Mesenteric fat pad (tissue), 1 donor: Measurements from ENCODE around the gene FAN1. TPM values are rescaled to one million over a fixed set of nuclear protein-coding genes. Genes with fewer than 3 reads are reported as not detected.

Source experiments
- DNase-seq: peaks from one replicate; pipeline ENCODE4 v3.0.0-alpha.2; 2020; ENCODE audit warnings: low spot score
- total RNA-seq: library from RNA; stranded (reverse); fragmentation: NEBNext Ultra II Directional; extraction: Animal tissue kit (Norgen Biotek cat#: 25700); gene quantifications from one replicate; pipeline ENCODE4 v1.2.1, GENCODE V29; 2021
- donor health status: DM: yes; HTN: yes; CAD: no.

The FAN1 gene
- total RNA-seq, 1 donor from 2014 or later: 6.3 TPM

DNA sequence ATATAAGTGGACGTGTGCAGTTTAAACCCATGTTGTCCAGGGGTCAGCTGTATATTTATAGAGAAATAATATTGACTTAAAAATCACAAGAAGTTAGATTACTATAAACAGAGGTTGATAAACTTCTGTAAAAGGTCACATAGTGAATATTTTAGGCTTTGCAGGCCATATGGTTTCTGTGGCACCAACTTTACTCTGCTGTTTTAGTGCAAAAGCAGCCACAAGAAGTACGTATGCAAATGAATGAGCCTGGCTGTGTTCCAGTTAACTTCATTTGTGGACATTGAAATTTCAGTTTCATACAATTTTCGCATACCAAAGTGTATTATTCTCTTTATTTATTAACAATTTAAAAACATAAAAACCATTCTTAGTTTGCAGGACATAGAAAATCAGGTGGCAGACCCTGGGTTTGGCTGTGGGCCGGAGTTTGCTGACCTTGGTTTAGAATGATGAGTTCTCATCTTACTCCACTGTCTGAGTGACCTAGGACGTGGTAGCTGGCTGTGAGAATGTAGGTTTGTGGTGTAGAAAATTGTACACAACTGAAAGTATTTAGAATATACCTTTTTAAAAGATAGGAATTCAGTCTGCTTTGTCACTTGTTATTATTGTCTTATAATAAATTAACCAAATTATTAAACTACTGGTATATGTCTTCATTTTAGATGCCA, 16.3 kb downstream of the FAN1 start:
- DNase-seq: no peak

DNA sequence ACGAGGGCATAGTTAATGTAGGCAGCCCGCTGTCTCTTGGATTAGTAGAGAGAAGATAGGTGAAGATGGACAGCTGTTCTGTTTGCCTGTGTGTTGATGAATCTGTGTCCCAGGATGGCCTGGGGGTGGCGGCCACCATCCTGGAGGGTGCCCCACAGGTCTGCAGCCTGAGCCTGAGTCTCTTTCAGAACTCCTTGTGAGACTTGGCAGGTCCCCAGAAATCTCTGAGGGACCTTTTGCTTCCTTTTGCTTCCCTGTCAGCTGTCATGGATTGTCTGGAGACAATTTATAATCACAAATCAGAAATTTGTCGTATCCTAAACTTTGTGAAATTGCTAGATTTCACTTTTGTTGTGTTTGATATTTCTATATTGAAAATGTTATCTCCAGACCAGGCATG, 17.4 kb downstream of the FAN1 start:
- no peak for DNase-seq

DNA sequence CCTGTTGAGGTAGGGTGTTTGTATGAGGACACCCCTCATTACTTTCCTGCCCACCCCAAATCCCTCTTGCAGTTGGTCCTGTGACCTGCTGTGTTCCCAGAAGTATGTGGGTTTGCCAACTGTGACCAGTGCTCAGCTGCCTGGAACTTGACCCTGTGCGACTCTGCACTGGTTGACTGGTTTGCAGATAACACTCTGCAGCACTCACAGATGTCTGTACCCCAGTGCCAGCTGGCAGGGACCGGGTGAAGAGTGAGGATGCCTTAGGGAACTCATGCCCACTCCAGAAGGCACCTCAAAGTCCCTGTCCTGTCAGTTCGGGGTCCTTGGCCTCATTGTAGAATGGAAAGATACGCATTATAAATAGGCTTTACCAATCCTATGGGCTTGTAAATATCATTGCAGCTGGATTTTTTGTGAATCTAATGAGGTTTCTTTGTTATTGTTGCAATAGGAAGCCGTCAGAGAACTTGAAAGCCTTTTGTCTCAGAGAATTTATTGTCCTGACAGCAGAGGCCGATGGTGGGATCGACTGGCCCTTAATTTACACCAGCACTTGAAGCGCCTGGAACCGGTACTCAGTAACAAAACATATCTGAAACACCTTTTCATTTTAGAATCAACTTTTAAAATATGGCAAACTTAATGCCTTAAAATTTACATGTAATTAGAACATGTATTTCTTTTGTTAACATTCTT, 18.2 kb downstream of the FAN1 start:
- DNase-seq: no peak

DNA sequence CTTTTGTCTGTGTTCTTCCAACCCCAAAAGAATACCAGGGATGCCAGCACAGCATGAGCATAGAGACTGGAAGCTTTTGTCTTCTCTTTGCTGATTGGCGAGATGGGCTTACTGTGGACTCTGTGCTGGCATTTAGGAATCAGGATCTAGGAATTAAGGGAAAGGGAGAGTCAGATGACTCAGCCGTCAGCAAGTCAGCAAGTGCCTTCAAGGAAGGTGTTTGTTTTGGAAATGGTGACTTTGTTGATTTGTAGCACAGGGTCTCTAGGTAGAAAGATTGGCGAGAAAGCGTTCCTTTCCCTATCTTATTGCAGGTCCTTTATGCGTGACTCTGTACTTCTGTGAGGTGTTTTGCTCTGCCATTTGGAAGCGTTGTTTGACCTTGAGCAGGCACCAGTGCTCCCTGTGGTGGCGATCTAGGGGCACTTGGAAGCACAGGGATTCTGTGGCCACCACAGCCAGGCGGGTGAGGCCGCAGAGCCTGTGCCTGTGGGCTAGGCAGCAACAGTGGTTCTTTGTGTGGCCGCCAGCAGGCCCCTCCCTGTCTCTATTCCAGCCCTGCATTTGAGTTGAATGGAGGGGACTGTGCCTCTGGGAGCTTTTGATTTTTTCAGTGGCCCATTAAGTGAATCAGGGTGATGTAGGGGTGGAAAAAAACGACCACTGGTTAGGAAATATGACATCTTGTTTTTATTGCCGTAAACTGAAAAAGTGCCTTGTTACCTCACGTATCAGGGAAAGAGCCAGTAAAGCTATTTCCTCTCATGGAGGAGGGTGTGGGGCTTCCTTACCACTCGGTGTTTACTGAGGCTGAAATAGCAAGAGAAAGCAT, 19.0 kb downstream of the FAN1 start:
- no peak for DNase-seq

DNA sequence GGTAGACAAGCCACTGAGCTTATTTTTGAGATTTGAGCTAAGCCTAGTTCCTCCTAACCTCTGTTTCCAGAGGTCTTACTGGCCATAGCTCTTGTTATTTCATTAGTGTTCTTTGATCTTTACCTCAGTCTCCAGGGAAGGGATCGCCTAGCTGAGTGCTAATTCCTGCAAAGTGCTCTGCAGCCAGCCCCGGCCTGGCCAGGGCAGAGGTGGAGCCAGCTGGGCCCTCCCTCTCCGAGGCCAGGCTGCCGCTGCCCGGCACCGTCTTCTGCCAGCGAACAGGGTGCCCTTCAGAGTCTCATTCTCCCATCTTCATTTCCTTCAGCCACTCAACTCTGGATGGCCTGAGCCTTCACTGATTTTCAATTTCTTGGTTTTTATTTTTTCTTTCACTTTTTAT, 19.7 kb downstream of the FAN1 start:
- no peak for DNase-seq

DNA sequence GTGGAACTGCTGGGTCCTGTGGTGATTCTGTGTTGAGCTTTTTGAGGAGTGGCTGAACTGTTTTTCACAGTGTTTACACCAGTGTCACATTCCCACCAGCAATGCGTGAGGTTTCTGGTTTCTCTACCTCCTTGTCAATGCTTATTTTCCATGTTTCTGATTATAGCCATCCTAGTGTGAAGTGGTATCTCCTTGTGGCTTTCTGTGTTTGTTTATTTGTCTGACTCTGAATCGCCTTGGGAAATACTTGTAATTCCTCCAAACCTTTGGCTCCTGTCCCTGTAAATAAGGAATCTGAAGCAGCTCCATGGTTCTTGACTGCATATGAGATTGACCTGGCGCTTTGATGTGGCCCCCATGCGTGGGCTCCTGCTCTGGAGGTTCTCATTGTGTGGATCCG, 20.6 kb downstream of the FAN1 start:
- no peak for DNase-seq

DNA sequence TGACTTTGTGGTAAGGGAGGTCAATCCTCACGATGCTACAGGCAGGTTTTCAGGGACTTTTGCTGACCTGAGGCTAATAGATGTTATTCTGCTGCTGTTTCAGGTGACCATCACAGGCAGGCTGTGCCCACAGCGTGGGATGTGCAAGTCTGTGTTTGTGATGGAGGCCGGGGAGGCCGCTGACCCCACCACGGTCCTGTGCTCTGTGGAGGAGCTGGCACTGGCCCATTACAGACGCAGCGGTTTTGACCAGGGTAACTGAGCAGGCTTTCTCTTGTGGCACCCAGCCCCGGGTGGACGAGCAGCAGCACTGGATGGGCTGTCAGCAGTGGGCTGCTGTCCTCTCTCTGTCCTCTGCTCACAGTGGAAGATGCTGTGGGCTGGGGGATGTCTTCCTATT, 22.0 kb downstream of the FAN1 start:
- DNase-seq: no peak

DNA sequence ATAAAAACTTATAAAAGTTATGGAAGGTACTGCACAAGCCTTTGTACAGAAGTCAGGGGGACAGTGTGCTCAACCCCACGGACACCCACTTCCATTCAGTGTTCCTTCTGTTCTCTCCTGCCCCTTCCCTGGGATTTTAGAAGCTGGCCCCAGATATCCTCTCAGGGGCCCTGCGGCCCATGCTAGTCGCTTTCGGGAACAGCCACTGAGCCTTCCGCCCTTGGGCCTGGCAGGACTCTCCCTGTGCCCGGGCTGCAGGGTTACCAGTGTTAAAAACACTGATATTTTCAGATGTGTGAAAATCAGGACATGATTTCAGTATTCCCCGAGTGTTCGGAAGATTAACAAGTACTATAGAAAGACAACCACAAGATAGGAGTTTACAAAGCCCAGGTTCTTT, 22.4 kb downstream of the FAN1 start:
- DNase-seq: no peak

DNA sequence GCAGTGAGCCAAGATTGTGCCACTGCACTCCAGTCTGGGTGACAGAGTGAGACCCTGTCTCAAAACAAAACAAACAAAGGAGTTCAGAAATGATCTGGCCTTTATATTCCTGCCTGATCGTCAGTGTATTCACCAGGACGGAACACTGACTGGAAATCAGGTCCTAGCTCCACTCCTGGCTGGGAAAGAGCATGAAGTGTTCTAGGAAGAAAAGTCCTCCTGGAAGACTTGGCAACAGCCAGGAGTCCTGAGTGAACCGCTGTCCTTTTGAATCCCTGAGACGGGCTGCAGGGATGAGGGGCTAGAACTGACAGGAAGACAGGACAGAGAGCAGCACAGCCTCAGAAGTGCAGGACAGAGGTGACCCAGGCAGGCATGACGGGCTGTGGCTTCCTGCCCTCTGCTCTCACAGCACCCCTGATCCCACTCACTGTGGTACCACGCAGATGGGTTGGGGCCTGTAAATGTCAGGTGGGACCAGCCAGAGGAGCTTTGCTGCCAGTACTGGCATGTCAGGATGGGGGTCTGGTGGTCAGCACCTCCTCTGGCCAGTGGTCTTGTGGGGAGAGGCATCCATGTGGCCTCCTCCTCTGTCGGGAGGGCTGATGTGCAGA, 23.5 kb downstream of the FAN1 start:
- DNase-seq: no peak

DNA sequence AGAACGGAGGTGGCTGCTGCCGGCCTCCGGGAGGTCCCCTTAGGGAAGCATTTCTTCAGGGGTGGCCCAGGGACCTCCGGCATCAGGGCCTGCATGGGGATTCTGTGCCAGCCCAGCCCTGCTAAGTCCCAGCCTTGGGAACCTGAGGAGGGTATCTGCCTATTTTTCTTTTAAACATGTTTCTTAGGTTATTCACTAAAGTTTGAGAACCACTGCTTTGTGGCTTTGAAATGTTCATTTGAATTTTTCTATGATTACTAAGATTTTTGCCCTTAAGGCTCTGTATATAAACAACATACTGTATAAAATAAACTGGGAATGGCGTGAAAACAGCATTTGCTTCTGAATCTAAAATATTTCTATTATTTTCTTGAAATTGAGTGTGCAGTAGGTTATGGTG, 24.4 kb downstream of the FAN1 start:
- no peak for DNase-seq

DNA sequence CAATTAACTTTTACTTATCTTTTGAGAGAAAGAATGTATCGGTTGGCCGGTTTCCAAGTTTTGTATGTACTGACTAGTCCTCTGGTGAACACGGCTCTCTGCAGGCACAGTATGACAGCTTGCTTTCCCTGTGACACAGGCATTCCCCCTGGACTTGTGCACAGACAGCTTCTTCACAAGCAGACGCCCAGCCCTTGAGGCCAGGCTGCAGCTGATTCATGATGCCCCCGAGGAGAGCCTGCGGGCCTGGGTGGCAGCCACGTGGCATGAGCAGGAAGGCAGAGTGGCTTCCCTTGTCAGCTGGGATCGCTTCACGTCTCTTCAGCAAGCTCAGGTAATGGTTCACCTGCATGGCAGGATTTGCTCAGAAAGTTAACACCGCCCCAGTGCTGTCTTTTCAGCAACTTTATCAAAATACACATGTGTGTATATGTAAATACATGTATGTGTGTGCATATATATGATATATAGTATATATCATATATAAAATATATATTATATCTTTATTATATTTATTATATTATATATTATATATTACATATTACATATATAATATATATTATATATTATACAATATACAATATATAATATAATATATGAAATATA, 25.5 kb downstream of the FAN1 start:
- DNase-seq: no peak

DNA sequence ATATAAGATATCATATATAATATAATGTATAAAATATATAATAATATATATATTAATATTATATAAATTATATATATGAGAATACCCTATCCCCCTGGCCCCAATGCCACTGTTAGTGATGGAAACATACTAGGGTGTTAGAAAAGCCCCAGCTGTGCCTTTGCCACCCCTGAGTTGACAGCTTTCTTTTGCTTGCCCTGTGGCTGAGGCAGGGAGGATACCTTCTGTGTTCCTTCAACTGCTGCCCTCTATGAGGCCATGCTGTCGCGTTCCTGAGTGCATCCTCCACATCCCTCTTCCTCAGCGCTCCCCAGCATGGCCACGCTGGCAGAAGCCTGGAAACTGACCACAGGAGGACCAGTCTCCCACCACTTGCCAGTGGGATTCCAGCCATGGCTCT, 26.3 kb downstream of the FAN1 start:
- DNase-seq: no peak

DNA sequence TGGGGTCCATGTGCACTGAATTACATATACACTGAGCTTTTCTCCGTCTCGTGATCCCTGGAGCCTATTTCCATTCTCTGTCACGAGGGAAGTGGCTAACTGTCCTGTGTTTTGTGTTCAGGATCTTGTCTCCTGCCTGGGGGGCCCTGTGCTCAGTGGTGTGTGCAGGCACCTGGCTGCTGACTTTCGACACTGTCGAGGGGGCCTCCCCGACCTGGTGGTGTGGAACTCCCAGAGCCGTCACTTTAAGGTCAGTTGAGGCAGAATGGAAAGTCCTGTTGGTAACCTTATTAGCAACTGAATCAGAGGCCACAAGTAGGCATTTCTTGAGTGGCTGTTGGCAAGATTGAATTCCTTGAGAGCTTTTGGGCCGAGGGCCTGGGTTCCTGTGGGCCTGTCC, 26.7 kb downstream of the FAN1 start:
- DNase-seq: no peak

DNA sequence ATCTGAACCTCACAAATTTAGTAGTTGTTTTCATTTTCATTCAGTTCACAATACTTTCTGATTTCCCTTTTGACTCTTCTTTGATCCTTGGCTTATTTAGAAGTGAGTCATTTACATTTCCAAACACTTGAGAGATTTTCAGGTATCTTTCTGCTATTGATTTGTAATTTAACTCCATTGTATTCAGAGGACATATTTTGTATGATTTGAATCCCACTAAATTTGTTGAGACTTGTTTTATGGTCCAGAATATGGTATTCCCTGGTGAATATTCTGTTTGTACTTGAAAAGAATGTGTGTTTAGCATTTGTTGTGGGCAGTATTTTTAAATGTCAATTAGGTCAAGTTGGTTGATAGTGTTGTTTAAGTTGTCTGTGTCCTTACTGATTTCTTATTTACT, 29.6 kb downstream of the FAN1 start:
- no peak for DNase-seq

DNA sequence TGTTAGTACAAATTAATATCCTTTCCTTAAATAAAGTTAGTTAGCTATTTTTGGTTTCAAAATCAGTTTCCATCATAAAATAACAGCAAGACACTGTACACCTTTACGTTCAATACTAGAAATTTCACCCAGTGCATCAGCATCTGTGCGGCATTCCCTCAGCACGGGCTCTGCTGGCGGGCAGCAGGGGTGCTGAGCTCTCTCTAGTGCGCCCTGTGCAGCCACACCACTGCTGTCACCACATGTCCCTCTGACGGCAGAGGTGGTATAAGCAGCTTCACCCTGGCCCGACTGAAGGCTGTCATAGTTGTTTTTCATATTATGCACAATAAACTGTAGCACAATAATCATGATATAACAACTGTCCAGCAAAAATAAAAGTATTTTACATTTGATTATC, 35.4 kb downstream of the FAN1 start:
- DNase-seq: no peak

DNA sequence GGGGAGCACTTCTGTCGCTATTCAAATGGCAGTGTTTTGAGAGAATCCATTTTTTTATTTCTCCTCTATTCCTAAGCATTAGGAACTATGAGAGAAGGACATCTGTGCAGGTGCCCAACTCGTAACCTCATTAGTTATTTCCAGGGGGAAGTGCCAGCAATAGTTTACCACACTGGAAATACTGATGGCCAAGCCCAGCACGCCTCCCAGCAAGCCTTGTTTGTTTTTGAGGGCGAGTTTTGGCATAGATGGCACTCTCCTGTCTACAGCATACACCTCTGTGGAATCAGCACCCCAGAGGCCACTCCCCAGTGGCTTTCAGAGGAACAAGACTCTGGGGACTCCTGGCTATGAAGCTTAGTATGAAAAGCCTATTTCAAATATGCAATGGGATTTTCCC, 36.6 kb downstream of the FAN1 start:
- DNase-seq: no peak

DNA sequence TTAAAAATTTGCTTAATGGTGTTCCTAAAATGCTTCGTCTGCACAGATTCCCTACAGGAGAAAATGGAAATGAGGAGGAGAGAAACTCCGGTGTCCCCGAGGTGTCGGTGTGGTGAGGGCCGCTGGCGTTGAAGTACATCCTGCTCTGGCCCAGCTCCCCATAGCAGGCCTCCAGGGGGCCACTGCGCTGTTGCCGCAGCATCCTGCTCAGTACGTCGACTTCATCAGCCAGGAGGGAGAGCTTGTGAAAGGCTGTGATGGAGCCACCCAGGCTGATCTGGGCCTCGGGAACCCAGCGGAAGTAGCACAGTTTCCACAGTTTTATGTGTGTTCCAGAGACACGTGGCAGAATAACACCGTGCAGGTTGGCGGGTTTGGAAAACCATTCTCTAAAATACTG, 37.8 kb downstream of the FAN1 start:
- DNase-seq: no peak

DNA sequence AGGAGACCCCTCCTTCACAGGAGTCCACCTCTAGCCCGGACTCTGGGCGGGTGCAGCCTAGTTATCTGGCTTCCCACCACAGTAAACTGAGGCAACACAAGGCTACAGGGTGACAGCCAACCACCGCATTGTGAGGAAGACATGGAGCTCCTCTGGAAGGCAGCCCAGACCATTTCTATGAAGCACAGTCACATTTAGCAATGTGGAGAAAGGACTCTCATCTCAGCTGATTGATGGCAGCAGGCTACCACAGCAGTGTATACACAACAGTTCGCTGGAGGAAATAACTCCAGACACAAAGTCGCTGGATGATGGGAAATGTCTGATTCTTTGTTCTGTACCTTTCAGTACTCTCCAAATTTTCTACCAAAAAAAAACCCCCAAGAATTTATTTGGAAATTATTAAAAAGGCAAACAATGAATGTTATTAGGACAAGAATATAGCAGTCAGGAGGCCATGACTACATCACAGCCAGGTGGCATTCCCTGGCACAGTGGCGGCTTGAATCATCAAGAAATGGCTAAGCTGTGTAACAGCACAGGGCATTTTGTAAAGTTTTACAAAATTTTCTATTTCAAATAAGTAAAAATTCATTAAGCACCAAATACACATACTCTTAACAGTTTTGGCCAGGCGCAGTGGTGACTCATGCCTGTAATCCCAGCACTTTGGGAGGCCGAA, 40.1 kb downstream of the FAN1 start:
- no peak for DNase-seq

DNA sequence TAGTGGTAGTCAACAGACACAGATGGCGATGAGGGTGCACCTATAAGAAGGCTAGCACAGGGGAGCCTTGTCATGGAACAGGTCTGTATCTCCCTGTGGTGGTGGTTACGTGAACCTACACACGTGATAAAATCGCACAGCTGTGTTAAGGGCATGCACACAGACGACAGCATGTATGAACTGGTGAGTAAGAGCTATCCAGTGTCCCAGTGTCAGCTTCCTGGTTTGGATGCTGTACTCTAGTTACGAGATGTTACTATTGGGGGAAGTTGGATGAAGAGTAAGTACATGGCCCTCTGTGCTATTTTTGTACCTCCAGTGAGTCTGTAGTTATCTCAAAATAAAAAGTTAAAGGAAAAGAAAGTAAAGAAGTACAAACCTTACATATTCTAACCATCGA, 49.5 kb downstream of the FAN1 start:
- DNase-seq: no peak

DNA sequence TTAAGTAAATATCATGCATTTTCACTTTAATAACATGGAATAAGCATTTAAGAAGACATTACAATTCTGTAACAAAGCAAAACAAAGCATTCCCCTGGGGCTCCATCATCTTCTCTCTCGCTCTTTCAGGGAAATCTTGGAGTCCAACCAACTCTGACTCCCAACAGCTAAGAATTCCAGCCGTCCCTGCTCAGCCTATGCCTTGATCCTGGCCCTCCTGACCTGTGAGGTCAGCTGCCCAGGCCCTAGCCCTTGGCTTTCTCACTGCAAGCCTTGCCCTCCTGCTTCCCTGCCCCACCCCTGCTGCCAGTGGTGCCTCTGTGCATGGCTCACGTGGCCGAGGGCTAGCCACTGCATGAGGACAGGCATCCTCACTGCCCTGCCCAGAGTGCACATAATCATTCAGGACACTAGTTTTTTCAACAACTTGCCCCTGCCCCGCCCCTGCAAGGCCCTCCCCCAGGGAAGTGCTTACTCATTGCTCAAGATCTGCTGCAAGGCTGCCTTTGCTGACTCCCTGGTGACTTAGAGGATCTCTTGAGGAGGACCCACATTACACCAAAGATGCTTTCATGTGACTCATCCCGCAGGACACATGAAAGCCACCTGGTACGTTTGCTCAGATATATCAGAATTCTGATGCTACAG, 50.1 kb downstream of the FAN1 start:
- no peak for DNase-seq
